OCI-LY1 (cell line): ENCODE results near the gene GOLT1B.

Source experiments
- CTCF ChIP-seq: fragments of 200-600 bp; sonication (generic), shearing (Covaris generic); IDR thresholded peaks from 2 replicates; pipeline ENCODE4 v1.5.1; 2017; ENCODE audit warnings: mild to moderate bottlenecking, antibody characterized with exemption, low read length, moderate library complexity, mixed read lengths
- EZH2 ChIP-seq: fragments of 200-600 bp; sonication (generic), shearing (Covaris generic); IDR thresholded peaks from 2 replicates; pipeline ENCODE4 v1.8.0; 2017; ENCODE audit warnings: borderline replicate concordance, mixed run types, mild to moderate bottlenecking, antibody characterized with exemption, low read length, moderate library complexity, mixed read lengths

- TF ChIP-seq CTCF: no peak
- no peak for TF ChIP-seq EZH2
Measured at GRCh38 chr12:21478756-21479455, 22.7 kb upstream of the GOLT1B start.
